HT1080 (cell line): Measurements from ENCODE around the gene MSH5. TPM values are rescaled to one million over a fixed set of nuclear protein-coding genes. Genes with fewer than 3 reads are reported as not detected.

Experiments
- DNase-seq: peaks from one replicate; pipeline ENCODE4 v3.0.0-alpha.2; 2015; ENCODE audit warnings: low read depth
- total RNA-seq: library from RNA; depleted of rRNA; stranded (reverse); fragments of >200 nt; shearing (Covaris generic); gene quantifications from 2 replicates; pipeline ENCODE4 v1.2.3, GENCODE V29; 2014

The MSH5 gene
- total RNA-seq, 1 experiment from 2014 or later, result 9.5 TPM

DNA sequence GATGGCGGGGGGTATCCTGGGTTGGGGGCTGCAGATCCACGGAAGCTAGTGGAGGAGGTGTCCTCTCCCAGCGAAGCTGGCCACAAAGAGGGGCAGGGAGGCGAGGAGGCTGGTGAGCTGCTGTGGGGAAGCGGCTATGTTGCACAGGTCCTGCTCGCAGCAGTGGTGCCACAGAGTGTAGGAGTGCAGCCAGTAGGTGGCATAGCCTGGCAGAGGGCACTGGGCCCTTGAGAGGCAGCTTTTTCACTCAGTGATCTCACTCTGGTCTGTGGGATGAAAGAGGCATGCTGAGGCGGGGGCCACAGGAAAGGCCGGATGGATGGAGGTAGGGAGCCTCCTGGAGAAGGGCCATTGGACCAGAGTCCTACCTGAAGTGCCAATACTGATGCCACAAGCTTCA lies 27.5 kb upstream of the MSH5 start:
- DNase-seq, result peak; percentile 25

- DNase-seq, result no peak
Observed at GRCh38 chr6:31713465-31713864, 26.3 kb upstream of the MSH5 start.

- no peak for DNase-seq
Observed at GRCh38 chr6:31713991-31714684, 25.7 kb upstream of the MSH5 start.

GRCh38 chr6:31715022-31715958 lies 24.5 kb upstream of the MSH5 start, which contains the start of gene LY6G6D:
Gene LY6G6D (plus strand): TSS chr6:31715348. CDS start chr6:31715356, 8 bp downstream.
- DNase-seq, result no peak

DNA sequence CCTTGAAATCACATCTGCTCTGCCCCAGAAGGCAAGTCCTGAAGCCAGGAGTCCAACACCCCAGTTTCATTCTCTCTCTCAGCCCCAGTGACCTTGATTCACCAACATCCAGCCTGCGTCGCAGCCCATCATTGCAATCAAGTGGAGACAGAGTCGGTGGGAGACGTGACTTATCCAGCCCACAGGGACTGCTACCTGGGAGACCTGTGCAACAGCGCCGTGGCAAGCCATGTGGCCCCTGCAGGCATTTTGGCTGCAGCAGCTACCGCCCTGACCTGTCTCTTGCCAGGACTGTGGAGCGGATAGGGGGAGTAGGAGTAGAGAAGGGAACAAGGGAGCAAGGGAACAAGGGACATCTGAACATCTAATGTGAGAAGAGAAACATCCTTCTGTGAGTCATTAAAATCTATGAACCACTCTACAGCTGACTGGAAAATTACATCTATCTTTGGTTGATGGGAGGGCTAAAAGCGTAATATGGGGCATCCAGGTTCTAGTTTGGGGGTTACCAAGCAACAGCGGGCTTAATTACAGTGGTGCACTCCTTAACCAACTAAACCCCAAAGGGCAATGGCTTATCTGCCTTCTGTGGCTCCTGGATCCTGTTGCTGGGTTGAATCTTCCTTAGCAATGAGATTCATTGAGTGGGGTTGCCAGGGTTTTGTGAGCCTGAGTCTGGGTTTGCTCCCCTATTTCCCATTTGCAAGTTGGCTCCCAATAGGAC lies 22.1 kb upstream of the MSH5 start:
- DNase-seq, result no peak

- no peak for DNase-seq
Observed at GRCh38 chr6:31718265-31718664, 21.5 kb upstream of the MSH5 start.

- DNase-seq, result no peak
Observed at GRCh38 chr6:31719001-31719400, 20.8 kb upstream of the MSH5 start.

DNA sequence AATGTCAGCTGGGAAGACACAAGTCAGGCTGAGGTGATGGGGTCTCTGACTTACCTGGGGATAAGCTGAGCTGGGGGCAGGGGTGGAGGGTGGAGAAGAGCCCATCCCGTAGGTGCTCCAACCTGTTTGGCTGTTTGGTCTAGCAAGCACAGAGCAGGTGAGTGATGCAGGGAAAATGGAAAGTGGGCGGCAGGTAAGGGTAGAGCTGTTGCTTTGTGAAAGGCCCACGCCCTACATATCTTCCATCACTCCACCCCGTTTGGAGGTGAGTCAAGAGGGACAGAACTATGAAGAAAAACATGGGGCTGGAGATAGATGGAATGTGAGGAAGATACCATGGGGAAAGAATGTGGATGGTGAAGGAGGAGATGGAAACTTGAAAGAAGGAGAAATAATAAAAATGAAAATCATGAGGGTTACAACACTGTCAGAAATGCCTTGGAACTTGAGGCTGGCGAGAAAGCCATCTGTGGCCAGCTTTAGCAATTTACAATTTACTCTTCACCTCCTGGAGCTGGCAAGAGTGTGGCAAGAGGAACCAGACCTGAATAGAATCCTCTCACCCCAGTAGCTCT lies 19.5 kb upstream of the MSH5 start:
- no peak for DNase-seq

DNA sequence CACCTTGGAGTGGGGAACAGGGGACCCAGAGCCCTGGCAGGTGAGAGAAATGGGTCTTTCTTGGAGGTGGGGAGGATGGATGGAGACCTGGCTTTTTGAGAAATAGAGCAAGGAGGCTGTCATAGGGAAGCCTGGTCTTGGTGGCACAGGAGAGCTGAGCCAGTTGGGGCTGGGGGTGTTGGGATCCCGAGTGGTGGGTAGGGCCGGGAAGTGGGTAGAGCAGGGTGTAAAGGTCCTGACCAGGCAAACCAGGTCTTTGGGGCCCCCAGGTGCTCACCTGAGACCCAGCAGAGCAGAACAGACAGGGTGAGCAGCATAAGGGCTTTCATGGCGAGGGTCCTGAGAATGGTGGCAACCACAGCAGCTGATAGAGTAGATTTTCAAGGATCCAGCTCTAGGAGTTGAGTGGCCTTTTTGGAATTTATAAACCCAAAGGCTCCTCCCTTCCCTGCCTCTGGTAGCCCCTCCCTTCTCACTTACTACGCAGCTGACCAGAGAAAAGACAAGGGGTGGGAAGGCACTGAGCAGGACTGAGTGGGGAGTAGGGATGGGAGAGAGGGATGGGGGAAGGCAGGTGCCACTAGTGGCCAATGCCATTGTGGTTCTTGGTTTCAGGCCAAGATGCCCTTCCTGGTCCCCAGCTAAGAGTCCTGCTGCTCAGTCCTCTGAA lies 18.3 kb upstream of the MSH5 start, which contains the start of gene LY6G6C:
TSS of gene LY6G6C (minus strand) at position 396 of the 670 bp plus-strand sequence. CDS start at position 329, 67 bp downstream.
- DNase-seq, result no peak

DNA sequence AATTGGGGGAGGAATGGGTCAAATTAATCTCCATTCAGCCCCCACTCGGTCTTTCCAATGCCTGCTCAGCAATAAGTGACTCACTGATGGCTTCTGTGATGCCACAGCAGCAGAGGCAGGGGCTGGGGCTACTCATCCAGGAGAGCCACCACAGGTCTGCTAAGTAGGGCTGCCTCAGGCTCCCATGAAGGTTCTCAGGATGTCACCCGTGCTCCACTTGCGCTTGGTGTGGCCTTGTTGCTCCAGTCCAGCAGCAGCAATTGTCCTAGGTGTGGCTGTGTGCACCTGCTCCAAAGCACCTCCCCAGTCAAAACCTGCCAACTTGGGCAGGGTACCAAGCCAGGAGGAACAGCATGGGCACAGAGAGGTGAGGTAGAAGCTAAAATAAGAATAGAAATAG lies 17.6 kb upstream of the MSH5 start:
- DNase-seq, result no peak

DNA sequence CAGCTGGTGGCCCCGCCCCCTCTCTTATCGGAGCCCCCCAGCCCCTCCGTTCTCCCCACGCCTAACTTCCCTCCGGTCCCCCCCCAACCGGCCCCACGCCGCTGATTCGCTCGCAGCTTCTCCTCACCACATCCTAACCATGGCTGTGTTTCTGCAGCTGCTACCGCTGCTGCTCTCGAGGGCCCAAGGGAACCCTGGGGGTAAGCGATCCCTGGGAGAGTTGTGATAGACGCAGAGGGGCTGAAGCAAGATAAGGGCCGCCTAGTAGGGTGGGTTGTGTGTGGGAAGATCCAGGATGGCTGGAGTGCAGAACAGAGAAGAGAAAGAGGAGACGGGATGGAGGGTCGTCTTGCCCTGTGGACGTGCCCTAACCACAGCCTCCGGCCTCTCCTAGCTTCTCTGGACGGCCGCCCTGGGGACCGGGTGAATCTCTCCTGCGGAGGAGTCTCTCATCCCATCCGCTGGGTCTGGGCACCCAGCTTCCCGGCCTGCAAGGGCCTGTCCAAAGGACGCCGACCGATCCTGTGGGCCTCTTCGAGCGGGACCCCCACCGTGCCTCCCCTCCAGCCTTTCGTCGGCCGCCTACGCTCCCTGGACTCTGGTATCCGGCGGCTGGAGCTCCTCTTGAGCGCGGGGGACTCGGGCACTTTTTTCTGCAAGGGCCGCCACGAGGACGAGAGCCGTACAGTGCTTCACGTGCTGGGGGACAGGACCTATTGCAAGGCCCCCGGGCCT lies 16.4 kb upstream of the MSH5 start, which contains the start of gene MPIG6B:
TSS of gene MPIG6B (plus strand) at position 129 of the 735 bp plus-strand sequence. CDS start at position 140, 11 bp downstream.
- no peak for DNase-seq

DNA sequence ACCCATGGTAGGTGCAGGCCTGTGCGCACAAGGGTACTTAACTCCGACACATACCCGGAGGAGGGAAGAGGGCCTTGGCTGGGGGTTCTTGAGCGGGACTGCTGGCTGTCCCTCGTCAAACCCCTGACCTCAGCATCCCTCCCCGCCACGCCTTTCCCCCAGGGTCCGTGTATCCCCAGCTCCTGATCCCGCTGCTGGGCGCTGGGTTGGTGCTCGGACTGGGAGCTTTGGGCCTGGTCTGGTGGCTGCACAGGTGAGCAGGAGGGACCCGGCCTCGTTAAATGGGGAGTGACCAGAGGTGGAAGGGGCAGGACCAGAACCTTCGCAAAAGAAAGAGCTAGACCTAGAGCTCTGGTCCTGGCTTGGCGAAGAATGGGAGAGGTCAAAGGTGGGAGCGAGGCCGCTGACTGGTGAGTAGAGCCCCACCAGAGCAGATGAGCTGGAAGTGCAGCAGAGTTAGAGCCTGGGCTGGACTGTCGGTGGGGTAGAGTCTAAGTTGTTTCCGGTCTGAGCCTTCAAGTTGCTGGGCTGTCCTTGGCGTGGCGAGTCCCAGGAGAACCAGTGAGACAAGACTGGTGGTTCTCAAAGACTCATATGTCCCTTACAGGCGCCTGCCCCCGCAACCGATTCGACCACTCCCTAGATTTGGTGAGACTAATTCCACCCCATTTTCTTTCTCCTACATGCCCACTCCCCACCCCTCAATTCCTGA lies 15.7 kb upstream of the MSH5 start:
- DNase-seq, result no peak

GRCh38 chr6:31725502-31726350 lies 14.1 kb upstream of the MSH5 start:
- DNase-seq, result no peak

DNA sequence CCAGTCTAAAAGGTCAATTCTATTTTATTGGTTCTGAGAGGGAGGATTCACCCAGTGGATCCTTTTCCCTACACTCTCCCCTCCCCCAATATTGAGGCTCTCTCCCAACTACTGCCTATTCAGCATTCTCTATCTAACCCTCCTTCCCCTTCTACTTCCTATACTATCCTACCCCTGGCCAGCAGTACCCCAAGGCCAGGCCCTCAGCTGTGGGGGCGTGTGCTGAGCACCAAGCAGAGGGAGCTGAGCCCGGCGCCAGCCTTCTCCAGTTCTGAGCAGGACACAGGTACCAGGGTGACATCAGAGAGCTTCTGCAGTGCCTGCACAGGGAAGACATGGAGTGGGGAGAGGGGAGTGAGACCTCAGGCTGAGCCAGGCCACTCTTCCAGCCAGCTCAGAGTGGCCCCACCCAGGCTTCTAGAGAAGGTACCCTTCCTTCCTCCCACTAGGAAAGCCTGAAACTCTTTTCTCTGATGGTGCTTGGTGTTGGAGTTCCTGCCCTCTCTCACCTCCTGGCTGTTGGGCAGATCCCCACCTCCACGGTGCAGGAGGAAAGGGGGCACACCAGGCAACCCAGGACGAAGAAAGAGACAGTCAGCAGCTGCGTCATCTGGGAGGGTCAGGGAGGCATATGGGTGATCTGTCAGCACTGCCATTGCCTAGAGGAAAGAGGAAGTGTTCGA lies 12.6 kb upstream of the MSH5 start:
- no peak for DNase-seq

DNA sequence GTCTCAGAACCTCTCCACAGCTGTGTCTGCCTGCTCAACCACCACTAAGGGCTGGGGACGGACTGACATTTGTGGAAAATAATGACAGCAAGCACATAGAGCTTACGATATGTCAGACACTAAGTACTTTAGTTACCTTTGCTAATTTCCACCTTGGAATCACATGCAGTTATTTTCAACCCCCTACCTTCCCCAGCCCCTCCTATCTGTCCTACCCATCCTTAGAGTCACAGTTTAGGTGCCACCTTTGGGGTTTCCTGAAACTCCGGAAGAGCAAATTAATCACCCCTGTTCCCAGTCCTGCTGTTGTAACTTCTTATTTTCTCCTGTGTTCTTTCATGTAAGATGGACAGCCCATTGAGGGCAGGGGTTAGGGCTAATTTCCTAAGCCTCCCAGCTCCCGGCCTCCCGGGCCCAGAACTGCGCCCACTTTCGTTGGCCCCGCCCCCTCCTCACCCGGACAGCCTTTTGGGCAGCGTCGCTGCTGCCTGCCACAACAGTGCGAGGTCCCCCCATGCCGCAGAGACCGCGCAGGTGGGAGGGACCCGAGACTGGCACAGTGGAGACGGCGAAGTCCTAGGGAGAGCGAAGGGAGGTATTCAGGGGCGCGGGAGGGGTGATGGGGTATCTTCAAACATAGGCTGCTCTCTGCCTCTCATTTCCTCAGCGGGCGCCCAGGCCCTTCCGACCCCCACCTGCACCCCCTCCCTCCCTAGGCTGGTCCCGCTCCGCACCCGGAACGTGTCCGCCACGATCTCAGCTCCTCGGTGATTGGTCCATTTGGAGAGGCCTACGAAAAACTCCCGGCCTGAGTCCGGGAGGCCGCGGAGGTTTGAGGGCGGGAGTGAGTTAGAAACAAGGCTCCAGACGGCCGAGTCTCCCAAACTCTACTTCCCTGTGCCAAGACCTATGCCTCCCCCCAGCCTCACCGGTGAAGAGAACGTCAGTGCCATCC lies 11.8 kb upstream of the MSH5 start:
- DNase-seq, result no peak

- no peak for DNase-seq
Observed at GRCh38 chr6:31728767-31729514, 10.9 kb upstream of the MSH5 start, which contains the start of gene DDAH2. Gene DDAH2 (minus strand): TSS chr6:31729299. CDS start chr6:31729161, 138 bp downstream.
